Prostate gland (tissue), 2 donors: ENCODE measurements around the gene TMC8.

Experiments
- CTCF ChIP-seq, 4 experiments: fragments of 200-600 bp in 2 of 4; fragments of 450-650 bp in 2 of 4; sonication (generic) in 2 of 4; IDR thresholded peaks; 1 replicate in 3 of 4; 2 replicates in 1 of 4; pipeline ENCODE4 v1.5.1; 2016 to 2019; ENCODE audit warnings: antibody characterized with exemption in 4 of 4, mild to moderate bottlenecking in 2 of 4, moderate library complexity in 2 of 4
- POLR2A ChIP-seq: fragments of 450-650 bp; IDR thresholded peaks from one replicate; pipeline ENCODE4 v1.6.1; 2016; ENCODE audit warnings: antibody characterized with exemption, mild to moderate bottlenecking
- POLR2AphosphoS5 ChIP-seq: sonication (generic); formaldehyde crosslinking; IDR thresholded peaks from one replicate; pipeline ENCODE4 v1.6.1; 2017; ENCODE audit warnings: antibody characterized with exemption

GRCh38 chr17:78128551-78129350 lies 1.8 kb upstream of the TMC8 start, which contains the start of gene TMC6:
- TF ChIP-seq CTCF (IDR thresholded peaks at IDR 0.05) = no peak
- TF ChIP-seq POLR2A = peak; percentile 72
- TF ChIP-seq POLR2AphosphoS5 = peak; percentile 15
